ENCODE measurements around the gene ZNF230. TPM values are rescaled to one million over a fixed set of nuclear protein-coding genes. Genes with fewer than 3 reads are reported as not detected.

The ZNF230 gene
- total and polyA plus RNA-seq, 2 of the 4 experiments (the other 2 are of a cell fraction) = 1.5 to 3.4 TPM

GRCh38 chr19:44026622-44027021 lies 23.9 kb downstream of the ZNF230 start:
- Histone ChIP-seq H3K4ac (ENCODE audit: low read depth, low read length) (no peak overlapping the region), H3K27ac (ENCODE audit: insufficient read depth, low read length) (no peak overlapping the region), H3K27me3 (ENCODE audit: control insufficient read depth, insufficient read depth, low read length) (no peaks in the 10 kb centered on the region), H2BK120ac (ENCODE audit: low read depth, low read length) (no peak overlapping the region), H3K9ac (ENCODE audit: low read depth, low read length) (no peak overlapping the region), H4K91ac (ENCODE audit: insufficient read depth, low read depth, low read length) (no peak overlapping the region), H3K9me3 (ENCODE audit: control insufficient read depth, insufficient read depth, low read length) (peaks cover 17% of the 10 kb centered on the region), H3K4me3 (ENCODE audit: insufficient read depth, low read depth, low read length) (no peak overlapping the region), H3K9me1 (ENCODE audit: insufficient read depth, low read length) (peaks cover 8% of the 10 kb centered on the region; the same call in 1 of the 2 replicates), H3K4me2 (ENCODE audit: low read depth, low read length) (no peak overlapping the region), H3K79me1 (ENCODE audit: low read depth in 1 of 2, low read length in 2 of 2) (peaks cover 15 to 27% of the 10 kb centered on the region in 2 experiments), H2AK5ac (ENCODE audit: low read depth, low read length) (no peak overlapping the region), H3K18ac (ENCODE audit: low read depth, low read length) (no peak overlapping the region), H2AFZ (replicated peaks; ENCODE audit: low read length, poor library complexity) (no peak overlapping the region), H3K4me1 (ENCODE audit: control insufficient read depth, insufficient read depth, low read length) (no peaks in the 10 kb centered on the region; the same call in 1 of the 2 replicates), H3K14ac (replicated peaks; ENCODE audit: low read depth, low read length) (no peak overlapping the region), H3K23ac (ENCODE audit: low read depth, low read length) (no peak overlapping the region), H4K5ac (ENCODE audit: low read depth, low read length) (no peak overlapping the region), H3K36me3 (ENCODE audit: control insufficient read depth, insufficient read depth, low read length) (peaks cover 29% of the 10 kb centered on the region), H2AK9ac (replicated peaks; ENCODE audit: low read depth, low read length, poor library complexity) (no peak overlapping the region), H2BK20ac (ENCODE audit: low read depth, low read length) (no peak overlapping the region), H4K8ac (ENCODE audit: low read depth in 2 of 2, low read length in 2 of 2) (no peak overlapping the region), H4K20me1 (ENCODE audit: insufficient read depth, low read length) (no peaks in the 10 kb centered on the region), H2BK5ac (ENCODE audit: low read depth, low read length, poor library complexity, severe bottlenecking) (no peak overlapping the region), H3K56ac (ENCODE audit: extremely low read depth, insufficient read depth, low read length) (no peak overlapping the region), H2BK15ac (ENCODE audit: low read depth, low read length) (no peak overlapping the region)
- TF ChIP-seq MAZ (IDR thresholded peaks at IDR 0.05; ENCODE audit: borderline replicate concordance, low read depth, low read length) = no peak
- ChIA-PET CTCF (no interaction called here), POLR2A (ENCODE audit: unreplicated experiment) (no interaction called here)
- in situ Hi-C loops (cut with MboI; ENCODE audit: low sequenced_read_pairs) (no loop called here), intact Hi-C loops (cut with micrococcal nuclease) (no loop called here), dilution Hi-C loops (cut with HindIII; ENCODE audit: low sequenced_read_pairs, unreplicated experiment) (no loop called here)
- 100% methylated on average over 1 of the region's 6 CpGs; no CpG with 5 or more reads in 1 of the 2 experiments for WGBS, 2 experiments (ENCODE audit: extremely low coverage in 2 of 2, insufficient read length in 1 of 2)
- no peak for DNase-seq
- no TSS peak for BruUV-seq (replicated peaks)
- ATAC-seq (ENCODE audit: low read depth) = no peak

Measured in IMR-90 (cell line).